GM10847 (cell line): ENCODE results near the gene COMMD10.

ENCODE experiments used
- POLR2A ChIP-seq: IDR thresholded peaks from 2 replicates; pipeline ENCODE4 v1.6.1; 2011; ENCODE audit not compliant: insufficient read length; ENCODE audit errors: extremely low read depth

Gene COMMD10

DNA sequence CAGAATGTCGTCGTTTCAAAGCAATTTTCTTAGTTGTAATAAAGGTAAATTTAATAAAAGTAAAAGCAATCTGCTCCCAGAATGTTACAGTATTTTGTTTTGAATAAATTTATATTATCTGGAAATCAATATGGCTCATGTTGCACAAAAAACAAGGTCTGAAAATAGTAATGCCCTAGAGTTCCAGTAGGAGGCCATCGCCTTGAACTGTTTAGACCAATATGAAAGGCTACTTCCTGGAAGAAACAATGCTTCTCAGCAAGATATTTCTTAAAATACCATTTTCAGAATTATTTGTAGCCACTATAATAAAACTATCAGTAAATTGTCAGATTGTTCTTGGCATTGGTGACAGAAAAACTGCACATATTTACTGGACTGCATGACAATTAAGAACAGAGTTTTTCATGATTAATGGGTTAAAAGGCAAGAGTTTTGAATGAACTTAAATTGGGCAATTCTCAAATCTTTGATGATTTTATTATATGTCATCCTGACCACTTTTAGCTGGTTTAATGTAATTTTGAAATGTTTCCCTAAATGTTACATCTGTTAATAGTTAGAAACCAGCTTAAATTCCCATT is 153.2 kb downstream of the COMMD10 start:
- no peak for TF ChIP-seq POLR2A

DNA sequence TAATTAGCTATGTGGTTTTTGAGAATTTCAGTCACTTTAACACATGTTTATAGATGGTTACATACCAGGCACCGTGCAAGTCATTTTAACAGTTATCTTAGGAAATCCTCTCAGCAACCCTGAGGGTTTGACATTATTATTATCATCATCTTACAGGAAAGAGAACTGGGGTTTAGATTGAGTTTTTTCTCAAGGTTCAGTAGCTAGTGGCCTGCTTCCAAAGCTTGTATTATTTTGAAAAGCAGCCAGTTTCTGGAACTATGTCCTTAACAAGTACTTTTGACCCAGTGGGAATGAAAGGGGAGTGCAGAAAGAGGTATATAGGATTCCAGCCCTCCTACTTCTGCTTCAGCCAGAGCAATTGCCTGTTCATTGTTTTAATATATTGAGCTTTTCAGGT is 157.5 kb downstream of the COMMD10 start:
- TF ChIP-seq POLR2A: no peak

DNA sequence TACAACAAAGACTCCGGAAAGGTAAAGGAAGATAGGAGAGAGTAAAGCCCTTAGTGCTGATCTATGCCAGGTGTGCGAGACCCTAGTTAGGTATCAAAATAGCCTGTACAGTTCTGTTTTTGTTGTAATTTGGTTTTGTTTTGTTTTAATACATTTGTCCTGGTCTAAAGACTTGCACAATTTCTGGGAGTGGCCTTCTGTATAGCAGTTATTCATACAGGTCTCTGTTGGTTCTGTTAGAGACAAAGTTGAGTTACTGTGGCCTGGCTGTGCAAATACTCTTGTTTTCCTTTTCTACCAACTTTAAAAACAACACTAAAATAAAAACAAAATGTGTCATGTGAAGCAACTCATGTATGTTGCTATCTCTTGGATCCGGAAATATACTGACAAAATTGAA is 163.6 kb downstream of the COMMD10 start:
- no peak for TF ChIP-seq POLR2A

DNA sequence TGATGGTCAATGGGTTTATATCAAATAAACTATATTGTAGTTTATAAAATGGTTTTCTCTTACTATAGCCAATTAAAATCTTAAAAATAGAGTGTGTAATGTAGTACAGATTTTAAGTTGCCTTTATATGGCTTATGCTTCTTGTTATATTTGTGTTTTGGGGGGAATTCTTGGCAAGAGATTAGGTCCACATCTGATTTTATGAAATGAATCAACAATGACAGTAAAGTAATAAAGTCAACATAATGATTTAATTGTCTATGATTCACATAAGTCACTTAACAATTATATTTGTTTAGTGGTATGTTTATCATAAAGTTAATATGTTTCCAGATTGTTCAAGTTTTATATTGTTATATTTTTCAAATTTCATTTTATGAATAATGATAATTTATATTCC is 164.8 kb downstream of the COMMD10 start:
- TF ChIP-seq POLR2A: no peak

DNA sequence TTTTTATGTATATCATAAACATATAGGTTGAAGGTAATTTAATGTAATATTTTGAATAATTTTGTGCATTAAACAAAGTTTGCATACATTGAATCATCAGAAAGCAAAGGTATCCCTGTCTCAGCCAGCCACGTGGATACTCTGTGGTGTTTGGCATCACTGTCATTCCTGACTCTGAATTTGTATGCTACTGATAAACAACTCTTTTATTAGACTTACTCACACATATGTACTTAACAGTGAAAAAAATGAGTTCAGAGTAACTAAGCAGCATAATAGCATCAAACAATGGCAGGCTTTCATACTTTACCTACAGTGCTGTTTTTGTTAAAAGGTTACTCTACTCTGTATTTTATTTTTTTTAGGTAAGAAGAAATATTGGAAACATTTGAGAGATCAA is 171.9 kb downstream of the COMMD10 start:
- no peak for TF ChIP-seq POLR2A

DNA sequence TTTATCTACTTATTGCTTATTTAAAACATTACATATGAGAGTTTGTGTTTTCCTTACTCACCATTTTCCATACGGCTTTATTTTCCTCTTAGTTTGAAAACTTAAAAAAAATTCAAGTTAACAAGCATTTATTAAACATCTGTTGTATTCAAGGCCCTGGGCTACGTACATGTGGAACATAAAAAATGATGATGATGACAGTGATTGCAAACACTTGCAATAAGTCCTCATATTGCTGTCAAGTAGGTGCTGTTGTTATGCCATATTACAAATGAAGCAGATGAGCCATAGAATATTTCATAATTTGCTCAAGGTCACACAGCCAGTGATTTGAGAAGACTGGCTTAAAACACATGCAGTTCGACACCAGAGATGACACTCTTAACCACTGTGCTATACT is 180.6 kb downstream of the COMMD10 start:
- no peak for TF ChIP-seq POLR2A

DNA sequence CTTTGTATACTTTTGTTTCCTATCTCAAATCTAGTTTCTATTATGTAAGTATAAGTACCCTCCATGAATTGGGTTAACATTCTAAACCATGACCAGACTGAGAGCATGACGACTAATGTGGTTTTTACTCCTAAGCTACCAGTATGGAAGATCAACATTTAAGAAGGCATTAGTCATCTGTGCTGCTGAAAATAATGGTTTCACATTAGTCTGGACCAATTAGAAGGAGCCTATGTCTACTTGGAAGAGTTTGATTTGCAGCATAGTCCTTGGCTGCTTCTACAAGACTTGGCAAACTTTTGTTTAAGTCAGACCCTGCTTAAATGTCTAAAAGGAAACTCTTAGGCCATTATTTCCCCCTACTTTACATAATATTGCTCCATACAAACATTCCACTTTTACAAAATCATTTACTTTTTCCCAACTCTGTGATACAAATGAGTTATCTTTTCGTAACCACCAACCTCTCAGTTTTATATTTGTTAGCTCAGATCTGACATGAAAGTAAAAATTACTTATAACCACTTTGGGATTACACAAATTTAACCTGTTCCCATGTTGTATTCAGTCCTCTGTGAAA is 186.7 kb downstream of the COMMD10 start:
- no peak for TF ChIP-seq POLR2A

DNA sequence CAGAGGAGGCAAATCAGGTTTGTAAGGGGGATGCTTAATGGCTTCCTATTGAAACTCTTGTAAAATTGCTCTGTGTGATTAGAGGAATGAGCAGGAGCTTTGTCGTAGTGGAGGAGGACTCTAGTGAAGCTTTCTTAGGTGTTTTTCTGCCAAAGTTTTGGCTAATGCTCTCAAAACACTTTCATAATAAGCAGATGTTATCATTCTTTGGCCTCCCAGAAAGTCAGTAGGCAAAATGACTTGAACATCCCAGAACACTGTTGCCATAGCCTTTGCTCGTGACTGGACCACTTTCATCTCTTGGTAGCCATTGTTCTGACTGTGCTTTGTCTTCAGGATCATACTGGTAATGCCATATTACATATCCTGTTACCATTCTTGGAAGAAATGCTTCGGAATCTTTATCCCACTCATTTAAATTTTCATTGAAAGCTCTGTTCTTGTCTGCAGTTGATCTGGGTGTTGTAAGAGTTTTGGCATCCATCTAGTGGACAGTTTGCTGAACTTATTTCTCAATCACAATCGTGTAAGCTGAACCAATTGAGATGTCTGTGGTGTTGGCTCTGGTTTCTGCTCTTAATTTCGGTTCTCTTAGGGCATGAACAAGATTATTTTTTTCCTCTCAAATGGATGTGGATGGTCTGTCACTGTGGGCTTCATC is 187.6 kb downstream of the COMMD10 start:
- no peak for TF ChIP-seq POLR2A

DNA sequence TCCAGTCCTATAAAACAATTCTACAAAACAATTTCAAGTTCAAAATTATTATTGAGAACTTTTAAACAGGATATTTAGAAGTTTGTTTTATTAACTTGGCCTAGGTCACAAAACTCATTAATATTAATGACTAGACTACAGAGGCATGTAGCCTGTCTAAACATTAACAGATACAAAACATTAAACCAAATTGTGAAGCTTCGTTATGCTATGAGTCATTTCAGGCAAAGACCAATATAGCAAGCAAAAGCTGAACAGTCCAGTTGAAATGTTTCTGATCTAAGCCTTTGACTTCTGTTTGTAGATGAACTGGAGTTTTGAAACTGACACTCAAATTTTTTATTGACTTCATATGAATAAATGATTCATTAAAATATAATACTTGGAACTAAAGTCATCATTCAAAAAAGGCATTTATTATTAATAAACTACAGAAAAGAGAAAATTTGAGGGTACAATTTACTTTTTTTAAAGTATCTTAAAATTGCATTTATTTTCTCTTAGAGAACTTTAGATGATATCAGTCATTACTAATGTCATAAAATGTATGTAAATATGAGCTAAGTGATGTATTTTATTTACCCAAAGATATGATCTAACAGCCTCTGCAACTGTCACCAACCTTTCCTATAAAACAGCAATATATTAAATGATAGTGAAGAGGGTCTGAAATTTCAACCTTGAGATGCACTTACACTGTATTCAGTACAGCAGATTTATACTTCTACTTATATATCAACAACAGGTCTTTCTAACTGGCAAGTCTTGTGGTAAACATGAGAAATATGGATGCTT is 188.8 kb downstream of the COMMD10 start:
- TF ChIP-seq POLR2A: no peak

DNA sequence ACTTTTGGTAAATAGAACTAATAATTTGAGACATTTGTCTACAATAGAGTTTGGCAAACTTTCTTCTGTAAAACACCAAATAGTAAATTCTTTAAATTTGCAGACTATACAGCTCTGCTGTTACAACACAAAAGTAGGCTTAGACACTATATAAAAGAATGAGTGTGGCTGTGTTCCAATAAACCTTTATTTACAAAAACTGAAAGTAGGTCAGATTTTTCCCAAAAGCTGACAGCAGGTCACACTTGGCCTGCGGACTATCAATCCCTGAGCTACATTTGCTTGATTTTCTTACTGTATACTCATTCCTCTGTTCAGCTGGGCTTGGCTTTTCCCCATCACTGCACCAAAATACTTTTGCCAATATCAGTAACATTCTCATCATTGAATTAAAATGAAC is 189.4 kb downstream of the COMMD10 start:
- no peak for TF ChIP-seq POLR2A

DNA sequence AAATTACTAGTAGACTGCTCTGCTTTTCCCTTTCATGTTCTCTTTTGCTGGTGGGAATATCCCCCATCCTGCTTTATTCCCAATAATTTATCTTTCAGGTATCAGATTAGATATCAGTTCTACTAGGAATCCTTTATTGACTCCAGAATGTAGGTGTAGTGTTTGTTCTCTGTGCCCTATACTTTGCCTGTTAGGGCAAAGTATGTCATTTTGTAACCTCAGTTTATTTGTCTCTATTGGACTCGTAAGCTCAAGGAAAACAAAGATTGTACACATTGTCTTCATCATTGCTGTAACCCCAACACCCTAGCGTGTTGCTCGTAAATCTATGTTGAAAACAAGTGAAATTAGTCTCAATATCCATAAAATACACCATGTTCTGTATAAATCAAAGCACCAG is 190.5 kb downstream of the COMMD10 start:
- TF ChIP-seq POLR2A: no peak

DNA sequence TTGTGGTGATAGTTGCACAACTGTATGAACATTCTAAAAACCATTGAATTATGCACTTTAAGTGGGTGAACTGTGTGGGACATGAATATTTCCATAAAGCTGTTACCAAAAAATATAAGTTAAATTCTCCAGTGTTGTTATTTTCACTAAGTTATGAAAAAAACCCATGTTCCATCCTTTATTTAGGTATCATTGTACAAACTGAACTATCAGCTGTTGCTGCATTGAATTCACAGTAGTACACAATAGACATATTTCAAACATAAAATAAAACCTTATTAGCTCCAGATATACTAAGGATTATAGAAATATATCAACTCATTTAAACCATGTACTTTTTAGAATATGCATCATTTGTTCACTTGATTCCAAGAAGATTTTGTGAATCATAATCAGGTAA is 192.1 kb downstream of the COMMD10 start:
- TF ChIP-seq POLR2A: no peak

DNA sequence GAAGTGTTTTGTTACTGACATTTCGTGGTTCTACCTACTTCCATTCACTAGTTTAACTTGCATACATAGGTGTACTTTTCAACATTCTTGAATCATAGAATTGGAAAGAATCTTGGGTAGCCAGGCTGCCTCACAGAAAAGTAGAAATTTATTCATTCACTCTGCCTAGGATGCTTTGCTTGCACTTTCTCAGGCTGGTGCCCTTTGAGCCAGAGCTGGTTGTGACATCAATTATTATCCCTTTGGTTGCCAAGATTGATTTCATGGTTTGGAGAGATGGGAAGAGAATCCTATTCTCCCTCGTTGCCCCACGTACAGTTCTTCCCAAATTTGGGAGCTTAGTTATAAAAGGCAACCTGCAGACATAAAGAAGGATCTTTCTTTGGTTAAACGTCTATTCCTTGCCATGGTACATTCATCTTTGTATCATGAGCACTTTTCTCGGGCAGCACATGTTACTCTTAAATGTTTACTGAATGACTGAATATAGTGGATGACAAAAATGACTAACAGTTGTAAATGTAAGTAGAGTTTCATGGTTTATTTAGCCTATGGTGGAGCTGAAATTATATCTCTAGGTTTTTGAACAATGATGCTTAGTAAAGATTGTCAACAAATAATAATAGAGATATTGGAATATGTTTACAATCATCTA is 195.5 kb downstream of the COMMD10 start:
- no peak for TF ChIP-seq POLR2A

DNA sequence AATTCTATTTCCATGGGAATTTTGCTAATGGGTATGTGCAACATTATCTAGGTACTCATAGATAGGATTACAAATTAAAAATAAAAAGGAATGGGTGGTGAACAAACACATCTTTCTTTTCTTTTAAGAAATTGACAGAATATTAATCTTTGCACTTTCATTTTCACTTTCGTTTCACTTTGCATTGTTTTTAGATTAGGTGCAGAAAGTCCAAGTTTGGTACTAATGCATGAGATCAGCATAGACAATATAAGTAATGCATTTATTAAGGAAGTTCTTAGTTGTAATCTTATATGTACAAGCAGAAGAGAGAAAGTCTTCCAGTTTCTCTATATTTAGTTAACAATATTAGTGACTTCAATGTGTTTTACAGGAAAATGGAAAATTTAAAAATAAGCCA is 196.5 kb downstream of the COMMD10 start:
- no peak for TF ChIP-seq POLR2A

DNA sequence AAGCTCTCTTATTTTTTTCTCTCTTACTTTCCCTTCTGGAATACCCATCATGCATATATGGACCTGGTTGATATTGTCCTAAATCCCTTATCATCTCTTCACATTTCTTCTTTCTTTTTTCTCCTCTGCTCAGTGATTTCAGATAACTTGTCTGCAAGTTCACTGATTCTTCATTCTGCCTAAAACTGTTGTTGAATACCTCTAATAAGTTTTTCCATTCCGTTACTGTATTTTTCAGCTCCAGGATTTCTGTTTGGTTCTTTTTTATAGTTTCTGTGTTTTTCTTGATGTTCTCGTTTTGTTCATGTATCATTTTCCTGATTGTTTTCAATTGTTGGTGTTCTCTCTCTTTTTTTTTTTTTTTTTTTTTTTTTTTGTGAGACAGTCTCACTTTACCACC is 203.7 kb downstream of the COMMD10 start:
- no peak for TF ChIP-seq POLR2A

DNA sequence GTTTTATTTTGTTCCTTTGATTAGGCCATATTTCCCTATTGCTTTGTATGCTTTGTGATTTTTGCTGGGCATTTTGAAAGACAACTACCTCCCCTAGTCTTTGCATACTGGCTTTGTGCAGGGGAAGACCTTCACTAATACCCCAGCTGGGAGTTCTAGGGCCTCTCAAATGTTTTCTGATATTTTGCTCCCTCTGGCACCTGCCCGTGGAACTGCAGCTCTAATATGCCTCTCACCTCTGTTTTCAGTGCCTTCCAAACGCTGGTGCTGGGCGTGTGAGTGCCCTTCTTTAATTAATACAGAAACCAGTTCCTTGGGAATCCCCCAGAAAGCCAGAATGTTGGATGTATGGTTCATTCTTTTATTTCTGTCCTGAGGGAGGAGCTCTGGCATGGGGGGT is 204.5 kb downstream of the COMMD10 start:
- no peak for TF ChIP-seq POLR2A
